T-cell (primary cell): ENCODE measurements around the gene ADAM17. TPM values are rescaled to one million over a fixed set of nuclear protein-coding genes. Genes with fewer than 3 reads are reported as not detected.
A peak's percentile ranks its signal among the peaks of the same experiment; 100 is the strongest.

Experiments used
- ATAC-seq, 4 experiments: fragments of 200-7000 bp in 3 of 4; fragments of 150-1000 bp in 1 of 4; cut with Tn5 transposase; replicated peaks in 1 of 4; 1 replicate in 3 of 4; 2 replicates in 1 of 4; pipeline ENCODE4 v1.10.0; 2021; ENCODE audit warnings: moderate library complexity in 3 of 4, mild to moderate bottlenecking in 2 of 4, moderate number of reproducible peaks in 1 of 4
- CTCF ChIA-PET, 2 donors: fragments of 300-600 bp; sonication (Branson Sonifier 250); formaldehyde crosslinking; loops; one replicate each; lab custom pipeline; 2022; ENCODE audit warnings: antibody characterized with exemption in 2 of 2; lab: Charles Lee
- POLR2A ChIA-PET, 2 donors: fragments of 300-600 bp; sonication (Branson Sonifier 250); formaldehyde crosslinking; loops; one replicate each; lab custom pipeline; 2022; ENCODE audit warnings: antibody characterized with exemption in 2 of 2; lab: Charles Lee
- DNase-seq, 35 experiments: peaks; one replicate each; pipeline versions ENCODE4 v3.0.0 to v3.0.0-alpha.2; 2013 to 2023
- H3K27ac ChIP-seq: one replicate; pipeline ENCODE4 v1.5.1; 2013; ENCODE audit warnings: low read length
- H3K27me3 ChIP-seq, 2 experiments: replicated peaks in 1 of 2; 1 replicate in 1 of 2; 2 replicates in 1 of 2; pipeline versions ENCODE4 v1.6.1 to v1.7.0; 2013; ENCODE audit warnings: low read length in 1 of 2, mixed read lengths in 1 of 2; ENCODE audit not compliant: control insufficient read depth in 2 of 2, insufficient read depth in 2 of 2; ENCODE audit errors: extremely low read depth in 1 of 2
- H3K36me3 ChIP-seq, 2 donors: 1 replicate in 1 of 2; 2 replicates in 1 of 2; pipeline versions ENCODE4 v1.6.1 to v1.7.0; 2013; ENCODE audit warnings: low read length in 1 of 2; ENCODE audit not compliant: control insufficient read depth in 2 of 2, insufficient read depth in 1 of 2; ENCODE audit errors: extremely low read depth in 1 of 2
- H3K4me1 ChIP-seq, 2 experiments: 1 replicate in 1 of 2; 2 replicates in 1 of 2; pipeline versions ENCODE4 v1.6.1 to v1.7.0; 2013; ENCODE audit warnings: low read length in 2 of 2, mixed read lengths in 1 of 2; ENCODE audit not compliant: insufficient read depth in 2 of 2, control insufficient read depth in 1 of 2; ENCODE audit errors: extremely low read depth in 1 of 2
- H3K4me3 ChIP-seq, 2 donors: 1 replicate in 1 of 2; 2 replicates in 1 of 2; pipeline versions ENCODE4 v1.5.1 to v1.7.0; 2013; ENCODE audit warnings: mild to moderate bottlenecking in 2 of 2, low read length in 1 of 2, moderate library complexity in 1 of 2; ENCODE audit not compliant: control insufficient read depth in 1 of 2; ENCODE audit errors: extremely low read depth in 1 of 2
- H3K9me3 ChIP-seq: 2 replicates; pipeline ENCODE4 v1.7.0; 2013
- H3K27ac Mint-ChIP-seq, 2 donors: one replicate each; pipeline ENCODE4 v1.8.0; 2020 to 2021; ENCODE audit warnings: mild to moderate bottlenecking in 2 of 2, mixed read lengths in 2 of 2
- H3K27me3 Mint-ChIP-seq, 2 donors: one replicate each; pipeline ENCODE4 v1.8.0; 2021 to 2022; ENCODE audit warnings: mixed read lengths in 2 of 2
- H3K36me3 Mint-ChIP-seq: one replicate; pipeline ENCODE4 v1.8.0; 2021; ENCODE audit warnings: mixed read lengths
- H3K4me1 Mint-ChIP-seq, 3 donors: one replicate each; pipeline ENCODE4 v1.8.0; 2020 to 2022; ENCODE audit warnings: mixed read lengths in 3 of 3, mild to moderate bottlenecking in 1 of 3
- H3K4me3 Mint-ChIP-seq, 3 donors: one replicate each; pipeline ENCODE4 v1.8.0; 2020 to 2022; ENCODE audit warnings: mild to moderate bottlenecking in 3 of 3, mixed read lengths in 3 of 3, moderate library complexity in 3 of 3
- H3K9me3 Mint-ChIP-seq, 3 donors: one replicate each; pipeline ENCODE4 v1.8.0; 2020 to 2022; ENCODE audit warnings: mixed read lengths in 3 of 3
- WGBS: methylation state at CpG from one replicate; pipeline ENCODE4 v1.1.5; 2013; ENCODE audit warnings: missing lambda C conversion rate; ENCODE audit not compliant: insufficient coverage; 5-methylcytosine and 5-hydroxymethylcytosine counted together
- total RNA-seq, 35 experiments: library from RNA in 6 of 35; stranded (reverse) in 6 of 35; fragments of 120-200 nt in 1 of 35; gene quantifications; one replicate each; pipeline versions ENCODE4 v1.2.1 to v1.2.4 and lab custom pipeline; 2013 to 2026

Gene ADAM17
- total RNA-seq (10 to 100 TPM; 26.5 to 34.5 (median 29.5) TPM), total RNA-seq (lab: John Stamatoyannopoulos, UW) (52.5 to 355 (median 83.3) reads per million in 29 experiments)
- 27.6 TPM for total RNA-seq (2013)

DNA sequence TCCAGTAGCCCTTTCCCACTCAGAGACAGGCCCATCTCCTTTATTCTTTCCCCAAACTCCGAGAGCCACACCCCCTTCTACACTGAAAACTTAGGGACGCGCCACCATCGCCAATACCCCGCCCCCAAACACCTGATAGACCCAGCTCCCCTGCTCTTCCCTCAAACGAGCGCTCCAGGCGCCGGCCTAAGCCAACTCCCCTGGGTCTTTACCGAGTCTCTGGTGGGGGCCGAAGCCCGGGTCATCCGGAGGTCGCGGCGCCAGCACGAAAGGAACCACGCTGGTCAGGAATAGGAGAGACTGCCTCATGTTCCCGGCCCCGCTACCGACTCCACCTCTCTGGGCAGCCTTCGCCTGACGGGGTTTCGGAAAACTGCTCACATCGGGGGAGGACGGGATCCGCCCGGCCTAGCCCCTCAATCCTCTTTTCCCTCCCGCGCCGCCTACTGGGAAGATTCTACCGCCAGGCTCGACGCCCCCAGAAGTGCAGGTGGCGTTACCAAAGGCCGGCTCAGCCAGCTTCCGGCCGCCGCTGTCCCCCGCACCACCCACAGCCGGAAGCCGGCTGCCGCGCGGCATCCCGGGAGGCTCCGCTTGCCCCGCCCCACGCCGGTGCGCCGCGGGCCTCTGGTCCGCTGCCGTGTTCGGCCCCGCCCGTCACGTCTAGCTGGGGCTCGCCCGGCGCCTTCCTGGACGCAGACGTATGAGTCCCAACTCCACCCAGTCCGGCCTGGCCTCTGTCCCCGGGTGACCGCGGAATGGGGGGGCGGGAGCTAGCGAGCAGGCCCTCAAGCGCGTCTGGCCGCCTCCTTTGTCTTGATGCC lies at the start of gene ADAM17:
Gene ADAM17 (minus strand): TSS at position 534 of the 824 bp plus-strand sequence. CDS start 225 bp downstream, at position 309.
- Histone ChIP-seq H3K27me3 (no peaks in the 10 kb centered on the region), H3K36me3 (no peaks in the 10 kb centered on the region), H3K27ac (peak within 1 kb of the TSS; percentile 94), H3K4me1 (peaks cover 20 to 33% of the 10 kb centered on the region in 2 experiments), H3K9me3 (no peaks in the 10 kb centered on the region), H3K4me3 (peak within 1 kb of the TSS; percentile 95 to 99)
- ATAC-seq: peak; percentile 94 to 97 (median 96)
- Mint-ChIP-seq H3K27me3 (no peaks in the 10 kb centered on the region), H3K4me1 (peaks cover 52 to 60% (median 53%) of the 10 kb centered on the region in 3 donors), H3K4me3 (peak within 1 kb of the TSS; percentile 95 to 97 (median 95)), H3K9me3 (no peaks in the 10 kb centered on the region), H3K36me3 (peaks cover 2% of the 10 kb centered on the region), H3K27ac (peak within 1 kb of the TSS; percentile 93 to 94)
- POLR2A ChIA-PET: interaction anchor here in 1 of 2 donors (0.6 to 2.8 kb wide), 8 partner anchors 15 to 894 kb away, joined by 3 to 17 read pairs (median 3); partner anchors contain the start of genes ID2 and YWHAQ
- peak; percentile 56 to 91 (median 74) for DNase-seq
- WGBS: under 1% methylated on average over 69 of the region's 73 CpGs
- CTCF ChIA-PET: interaction anchor here (0.5 to 1.3 kb wide), 6 partner anchors 14 to 162 kb away, joined by 3 to 5 read pairs (median 3); no protein-coding TSS in a partner anchor

GRCh38 chr2:9602412-9602811 lies 46.8 kb upstream of the ADAM17 start:
- peaks cover 35% of the 10 kb centered on the region for H3K36me3 Mint-ChIP-seq

GRCh38 chr2:9601397-9601796 lies 45.8 kb upstream of the ADAM17 start:
- Mint-ChIP-seq H3K4me3 (no peak overlapping the region), H3K27ac (no peak overlapping the region), H3K36me3 (peaks cover 35% of the 10 kb centered on the region), H3K27me3 (no peaks in the 10 kb centered on the region), H3K4me1 (peaks cover 25 to 47% (median 38%) of the 10 kb centered on the region in 3 donors), H3K9me3 (peaks cover 4 to 10% (median 9%) of the 10 kb centered on the region in 3 donors)
- ChIA-PET CTCF (interaction anchor here in 1 of 2 donors (0.5 kb wide), 1 partner anchor 41 kb away, joined by 4 read pairs; no protein-coding TSS in a partner anchor), POLR2A (interaction anchor here (0.6 to 0.7 kb wide), 2 partner anchors 50 to 97 kb away, joined by 5 to 6 read pairs; no protein-coding TSS in a partner anchor)
- Histone ChIP-seq H3K4me3 (no peak overlapping the region), H3K27ac (no peak overlapping the region), H3K36me3 (peaks cover 4 to 12% of the 10 kb centered on the region in 2 donors), H3K4me1 (peaks cover 0 to 4% of the 10 kb centered on the region in 2 experiments), H3K9me3 (peaks cover 4% of the 10 kb centered on the region), H3K27me3 (no peaks in the 10 kb centered on the region)
- no peak for DNase-seq
- WGBS: 100% methylated on average over 3 of the region's 5 CpGs
- no peak for ATAC-seq

More at GRCh38 chr2:9602412-9602811, 46.8 kb upstream of the ADAM17 start:
- H3K27ac ChIP-seq: no peak overlapping the region
- POLR2A ChIA-PET: interaction anchor here in 1 of 2 donors (0.8 kb wide), 1 partner anchor 384 kb away, joined by 7 read pairs; no protein-coding TSS in a partner anchor
- ATAC-seq (no peak), DNase-seq (no peak)
- peaks cover 4 to 12% of the 10 kb centered on the region in 2 donors for H3K36me3 ChIP-seq
- no CpG with 5 or more reads among the region's 3 CpGs for WGBS
- H3K27me3 ChIP-seq: no peaks in the 10 kb centered on the region
- Mint-ChIP-seq H3K4me1 (peaks cover 18 to 42% (median 31%) of the 10 kb centered on the region in 3 donors), H3K27ac (no peak overlapping the region), H3K4me3 (no peak overlapping the region), H3K9me3 (peaks cover 4 to 10% (median 9%) of the 10 kb centered on the region in 3 donors), H3K27me3 (no peaks in the 10 kb centered on the region)
- peaks cover 4% of the 10 kb centered on the region for H3K9me3 ChIP-seq
- CTCF ChIA-PET: interaction anchor here in 1 of 2 donors (0.7 kb wide), 1 partner anchor 66 kb away, joined by 3 read pairs; no protein-coding TSS in a partner anchor
- no peak overlapping the region for H3K4me3 ChIP-seq
- H3K4me1 ChIP-seq: peaks cover 0 to 3% of the 10 kb centered on the region in 2 experiments

GRCh38 chr2:9599430-9599829 lies 43.8 kb upstream of the ADAM17 start:
- no peak overlapping the region for H3K4me3 ChIP-seq
- peaks cover 0 to 10% of the 10 kb centered on the region in 2 experiments for H3K4me1 ChIP-seq
- no peak for ATAC-seq
- DNase-seq: no peak
- no peaks in the 10 kb centered on the region for H3K27me3 ChIP-seq
- 100% methylated on average over 1 of the region's 1 CpG for WGBS
- Mint-ChIP-seq H3K27me3 (no peaks in the 10 kb centered on the region), H3K36me3 (peaks cover 34% of the 10 kb centered on the region), H3K27ac (no peak overlapping the region), H3K9me3 (peaks cover 4 to 10% (median 9%) of the 10 kb centered on the region in 3 donors), H3K4me3 (no peak overlapping the region), H3K4me1 (peaks cover 40 to 54% (median 46%) of the 10 kb centered on the region in 3 donors)
- peaks cover 4 to 12% of the 10 kb centered on the region in 2 donors for H3K36me3 ChIP-seq
- ChIA-PET POLR2A (interaction anchor here (0.5 to 0.7 kb wide), 2 partner anchors 10 to 46 kb away, joined by 3 read pairs; no protein-coding TSS in a partner anchor), CTCF (interaction anchor here in 1 of 2 donors (0.6 to 0.8 kb wide), 2 partner anchors 76 to 104 kb away, joined by 3 read pairs; no protein-coding TSS in a partner anchor)
- peaks cover 4% of the 10 kb centered on the region for H3K9me3 ChIP-seq
- H3K27ac ChIP-seq: no peak overlapping the region

GRCh38 chr2:9596621-9597311 lies 41.1 kb upstream of the ADAM17 start:
- peaks cover 43 to 57% (median 50%) of the 10 kb centered on the region in 3 donors for H3K4me1 Mint-ChIP-seq

More at GRCh38 chr2:9596621-9597311, 41.1 kb upstream of the ADAM17 start:
- Mint-ChIP-seq H3K27me3 (no peaks in the 10 kb centered on the region), H3K9me3 (peaks cover 4 to 10% (median 9%) of the 10 kb centered on the region in 3 donors), H3K36me3 (peaks cover 30% of the 10 kb centered on the region), H3K27ac (peak overlapping the region; percentile 79 to 83), H3K4me3 (peak overlapping the region; percentile 52 to 72 (median 52))
- no peaks in the 10 kb centered on the region for H3K27me3 ChIP-seq
- H3K36me3 ChIP-seq: peaks cover 4 to 15% of the 10 kb centered on the region in 2 donors
- peak overlapping the region; percentile 44 for H3K27ac ChIP-seq
- DNase-seq (no peak), ATAC-seq (peak in 1 of 4 experiments; percentile 28)
- H3K4me3 ChIP-seq: no peak overlapping the region
- CTCF ChIA-PET: interaction anchor here (0.7 to 1.1 kb wide), 5 partner anchors 10 to 217 kb away, joined by 3 to 4 read pairs (median 3); no protein-coding TSS in a partner anchor
- WGBS: 71% methylated on average over 7 of the region's 10 CpGs
- peaks cover 0 to 15% of the 10 kb centered on the region in 2 experiments for H3K4me1 ChIP-seq
- H3K9me3 ChIP-seq: peaks cover 4% of the 10 kb centered on the region
- POLR2A ChIA-PET: interaction anchor here (0.7 to 3.4 kb wide), 2 partner anchors 12 to 19 kb away, joined by 10 to 18 read pairs; no protein-coding TSS in a partner anchor
